Measurements from ENCODE around the gene FAM187B.
A peak's percentile ranks its signal among the peaks of the same experiment; 100 is the strongest.

The FAM187B gene

DNA sequence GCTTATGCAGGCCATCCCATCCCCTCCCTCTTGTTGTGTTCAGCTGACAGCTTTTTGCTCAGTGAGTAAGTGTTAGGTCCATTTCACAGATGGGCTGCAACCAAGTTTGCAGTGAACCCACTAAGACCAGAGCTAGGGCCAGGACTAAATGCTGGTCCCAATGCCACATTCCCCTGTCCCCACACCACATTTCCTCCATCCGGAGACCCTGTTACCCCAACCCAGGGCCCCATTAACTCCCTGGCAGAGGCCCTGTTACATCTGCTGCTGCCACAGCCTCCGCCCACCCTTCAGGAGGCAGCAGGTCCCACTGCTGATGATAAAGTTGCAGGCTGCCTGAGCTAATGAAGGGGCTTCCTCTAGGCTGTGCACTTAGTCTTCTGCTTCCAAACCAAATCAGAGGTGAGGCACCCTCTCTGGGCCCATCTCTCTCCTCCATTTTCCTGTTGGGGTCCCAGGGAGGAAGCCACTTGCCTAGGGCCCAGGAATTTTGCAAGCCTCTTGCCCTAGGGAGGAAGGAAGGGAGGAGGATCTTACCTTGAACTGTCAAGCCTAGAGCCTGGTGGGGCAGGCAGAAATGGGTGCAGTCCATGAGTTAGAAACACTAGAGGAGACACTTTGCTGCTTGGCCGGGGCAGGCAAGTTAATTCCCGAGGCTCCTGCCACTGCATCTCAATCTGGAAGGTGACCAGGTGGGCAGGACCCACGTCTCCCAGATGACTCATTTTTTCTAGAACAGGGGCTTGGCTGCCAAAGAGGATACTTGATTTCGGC lies 36.8 kb upstream of the FAM187B start:
- CTCF ChIA-PET = interaction anchor here (0.6 to 3.4 kb wide), 9 partner anchors 9 to 202 kb away, joined by 3 to 28 read pairs (median 3); partner anchors contain the start of genes FXYD7 and LGI4
- no peak overlapping the region for H3K4me3 ChIP-seq (ENCODE audit: low read depth, low read length)
- POLR2A ChIA-PET = interaction anchor here (0.6 to 5.2 kb wide), 10 partner anchors 10 to 497 kb away, joined by 3 to 35 read pairs (median 7); partner anchors contain the start of genes FXYD7 and LIN37
- peaks cover 41 to 52% of the 10 kb centered on the region in 2 experiments for H3K36me3 ChIP-seq (ENCODE audit: control insufficient read depth in 2 of 2, insufficient read depth in 1 of 2, low read length in 2 of 2)
- H3K27ac ChIP-seq (ENCODE audit: extremely low read depth, low read depth, low read length) = peak overlapping the region; percentile 100
- H3K9me3 ChIP-seq (ENCODE audit: control insufficient read depth, insufficient read depth, low read depth, low read length) = no peaks in the 10 kb centered on the region
- H3K4me1 ChIP-seq (ENCODE audit: control insufficient read depth, insufficient read depth, low read length) = peaks cover 24% of the 10 kb centered on the region
- TF ChIP-seq ZNF311 (tag by site-specific recombination; IDR thresholded peaks at IDR 0.05; ENCODE audit: borderline replicate concordance) (no peak), MZF1 (tag by site-specific recombination; IDR thresholded peaks at IDR 0.05; ENCODE audit: borderline replicate concordance) (no peak), ZSCAN16 (tag by site-specific recombination; IDR thresholded peaks at IDR 0.05) (no peak), ZNF175 (tag by site-specific recombination; IDR thresholded peaks at IDR 0.05) (no peak), ZXDB (tag by site-specific recombination; IDR thresholded peaks at IDR 0.05) (peak; percentile 36; the same call in 1 of the 2 replicates), KLF1 (tag by site-specific recombination; IDR thresholded peaks at IDR 0.05) (peak; percentile 39; the same call in 1 of the 2 replicates), ZNF146 (tag by site-specific recombination; IDR thresholded peaks at IDR 0.05) (peak; percentile 34; the same call in 1 of the 2 replicates), WT1 (tag by site-specific recombination; IDR thresholded peaks at IDR 0.05) (no peak), ZFP37 (tag by site-specific recombination; IDR thresholded peaks at IDR 0.05) (no peak), ZNF157 (tag by site-specific recombination; IDR thresholded peaks at IDR 0.05) (no peak), SP7 (tag by site-specific recombination; IDR thresholded peaks at IDR 0.05) (peak; percentile 20; the same call in 1 of the 2 replicates), ZNF785 (tag by site-specific recombination; IDR thresholded peaks at IDR 0.05) (no peak), ZNF510 (tag by site-specific recombination; IDR thresholded peaks at IDR 0.05; ENCODE audit: insufficient replicate concordance) (no peak), ZSCAN30 (tag by site-specific recombination; IDR thresholded peaks at IDR 0.05) (peak; percentile 27; the same call in 1 of the 2 replicates), HOXD13 (CRISPR knock-in tag; IDR thresholded peaks at IDR 0.05; ENCODE audit: borderline replicate concordance) (no peak), ZNF501 (tag by site-specific recombination; IDR thresholded peaks at IDR 0.05) (no peak), ZNF639 (tag by site-specific recombination; IDR thresholded peaks at IDR 0.05) (no peak), ZNF16 (tag by site-specific recombination; IDR thresholded peaks at IDR 0.05; ENCODE audit: low read depth) (no peak), ZBTB1 (tag by site-specific recombination; IDR thresholded peaks at IDR 0.05) (no peak), ZBTB49 (tag by site-specific recombination; IDR thresholded peaks at IDR 0.05; ENCODE audit: low read depth) (no peak), GLI2 (tag by site-specific recombination; IDR thresholded peaks at IDR 0.05; ENCODE audit: borderline replicate concordance, low read depth) (no peak), ZNF19 (tag by site-specific recombination; IDR thresholded peaks at IDR 0.05; ENCODE audit: low read depth) (no peak), KLF16 (tag by site-specific recombination; IDR thresholded peaks at IDR 0.05) (no peak), KLF7 (tag by site-specific recombination; IDR thresholded peaks at IDR 0.05; ENCODE audit: borderline replicate concordance) (peak; percentile 18; the same call in 1 of the 2 replicates), ZNF776 (tag by site-specific recombination; IDR thresholded peaks at IDR 0.05; ENCODE audit: borderline replicate concordance) (no peak), SALL2 (tag by site-specific recombination; IDR thresholded peaks at IDR 0.05; ENCODE audit: borderline replicate concordance) (no peak), ZFP3 (tag by site-specific recombination; IDR thresholded peaks at IDR 0.05; ENCODE audit: low read depth) (no peak), EGR2 (tag by site-specific recombination; IDR thresholded peaks at IDR 0.05; ENCODE audit: low read depth) (peak; percentile 40; the same call in 1 of the 2 replicates), PRDM1 (tag by site-specific recombination; IDR thresholded peaks at IDR 0.05) (no peak), SP2 (tag by site-specific recombination; IDR thresholded peaks at IDR 0.05) (no peak), REPIN1 (tag by site-specific recombination; IDR thresholded peaks at IDR 0.05; ENCODE audit: low read depth) (no peak), ZNF548 (tag by site-specific recombination; IDR thresholded peaks at IDR 0.05) (no peak), ZBTB20 (tag by site-specific recombination; IDR thresholded peaks at IDR 0.05) (peak; percentile 34; the same call in 1 of the 2 replicates)
- TF ChIP-seq, protein P1, sequence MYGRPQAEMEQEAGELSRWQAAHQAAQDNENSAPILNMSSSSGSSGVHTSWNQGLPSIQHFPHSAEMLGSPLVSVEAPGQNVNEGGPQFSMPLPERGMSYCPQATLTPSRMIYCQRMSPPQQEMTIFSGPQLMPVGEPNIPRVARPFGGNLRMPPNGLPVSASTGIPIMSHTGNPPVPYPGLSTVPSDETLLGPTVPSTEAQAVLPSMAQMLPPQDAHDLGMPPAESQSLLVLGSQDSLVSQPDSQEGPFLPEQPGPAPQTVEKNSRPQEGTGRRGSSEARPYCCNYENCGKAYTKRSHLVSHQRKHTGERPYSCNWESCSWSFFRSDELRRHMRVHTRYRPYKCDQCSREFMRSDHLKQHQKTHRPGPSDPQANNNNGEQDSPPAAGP (tag by site-specific recombination; IDR thresholded peaks at IDR 0.05) = 0 out of 2 replicates have a peak, but pooled peaks have one; percentile 21
- TF ChIP-seq, protein P2, sequence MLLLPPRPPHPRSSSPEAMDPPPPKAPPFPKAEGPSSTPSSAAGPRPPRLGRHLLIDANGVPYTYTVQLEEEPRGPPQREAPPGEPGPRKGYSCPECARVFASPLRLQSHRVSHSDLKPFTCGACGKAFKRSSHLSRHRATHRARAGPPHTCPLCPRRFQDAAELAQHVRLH (tag by site-specific recombination; IDR thresholded peaks at IDR 0.05) = 0 out of 2 replicates have a peak, but pooled peaks have one; percentile 25
